OCI-LY1 (cell line): ENCODE results near the gene SCYGR7.
A peak's percentile ranks its signal among the peaks of the same experiment; 100 is the strongest.

Experiments used
- H2AFZ ChIP-seq: fragments of 200-600 bp; sonication (generic), shearing (Covaris generic); 2 replicates; pipeline ENCODE4 v1.6.0; 2014; ENCODE audit warnings: antibody characterized with exemption, mild to moderate bottlenecking, low read length
- H3F3A ChIP-seq: fragments of 200-600 bp; sonication (generic), shearing (Covaris generic); 2 replicates; pipeline ENCODE4 v1.6.0; 2014; ENCODE audit warnings: mild to moderate bottlenecking, antibody characterized with exemption, low read length, moderate library complexity; ENCODE audit not compliant: insufficient read depth
- H3K27ac ChIP-seq: fragments of 200-600 bp; sonication (generic); 2 replicates; pipeline ENCODE4 v1.5.1; 2014; ENCODE audit warnings: low read length, mixed run types, mild to moderate bottlenecking, low read depth; ENCODE audit not compliant: poor library complexity, severe bottlenecking
- H3K27me3 ChIP-seq: fragments of 200-600 bp; sonication (generic); 2 replicates; pipeline ENCODE4 v1.6.0; 2014; ENCODE audit warnings: antibody characterized with exemption, mild to moderate bottlenecking, low read length, moderate library complexity; ENCODE audit not compliant: insufficient read depth
- H3K36me3 ChIP-seq: fragments of 200-600 bp; sonication (generic); 2 replicates; pipeline ENCODE4 v1.6.1; 2014; ENCODE audit warnings: mild to moderate bottlenecking, antibody characterized with exemption, low read length, moderate library complexity, mixed read lengths; ENCODE audit not compliant: insufficient read depth
- H3K4me1 ChIP-seq: fragments of 200-600 bp; sonication (generic); 2 replicates; pipeline ENCODE4 v1.5.1; 2014; ENCODE audit warnings: mild to moderate bottlenecking, low read length, moderate library complexity; ENCODE audit not compliant: insufficient read depth, severe bottlenecking
- H3K4me2 ChIP-seq: fragments of 200-600 bp; sonication (generic), shearing (Covaris generic); 2 replicates; pipeline ENCODE4 v1.6.1; 2014; ENCODE audit warnings: low read length
- H3K4me3 ChIP-seq: fragments of 200-600 bp; sonication (generic); 2 replicates; pipeline ENCODE4 v1.5.1; 2014; ENCODE audit warnings: low read length, low read depth, mild to moderate bottlenecking, mixed read lengths; ENCODE audit not compliant: poor library complexity, severe bottlenecking
- H3K79me2 ChIP-seq: fragments of 200-600 bp; shearing (Covaris generic); 2 replicates; pipeline ENCODE4 v1.6.1; 2016; ENCODE audit warnings: mixed run types, low read length, mixed read lengths; ENCODE audit not compliant: insufficient read depth
- H3K9ac ChIP-seq: fragments of 200-600 bp; sonication (generic), shearing (Covaris generic); 2 replicates; pipeline ENCODE4 v1.6.1; 2014; ENCODE audit warnings: mild to moderate bottlenecking, low read length, mixed read lengths
- H3K9me2 ChIP-seq: fragments of 200-600 bp; sonication (generic), shearing (Covaris generic); 2 replicates; pipeline ENCODE4 v1.6.1; 2014; ENCODE audit warnings: low read depth, mild to moderate bottlenecking, low read length, mixed read lengths
- H3K9me3 ChIP-seq: fragments of 200-600 bp; shearing (Covaris generic); 2 replicates; pipeline ENCODE4 v1.6.1; 2014; ENCODE audit warnings: low read length, mixed read lengths
- H4K20me1 ChIP-seq: fragments of 200-600 bp; sonication (generic), shearing (Covaris generic); 2 replicates; pipeline ENCODE4 v1.6.0; 2016; ENCODE audit warnings: mild to moderate bottlenecking, low read length; ENCODE audit not compliant: insufficient read depth
- CTCF ChIP-seq: fragments of 200-600 bp; sonication (generic), shearing (Covaris generic); IDR thresholded peaks from 2 replicates; pipeline ENCODE4 v1.5.1; 2017; ENCODE audit warnings: mild to moderate bottlenecking, antibody characterized with exemption, low read length, moderate library complexity, mixed read lengths
- EZH2 ChIP-seq: fragments of 200-600 bp; sonication (generic), shearing (Covaris generic); IDR thresholded peaks from 2 replicates; pipeline ENCODE4 v1.8.0; 2017; ENCODE audit warnings: borderline replicate concordance, mixed run types, mild to moderate bottlenecking, antibody characterized with exemption, low read length, moderate library complexity, mixed read lengths

The SCYGR7 gene

GRCh38 chr2:227774011-227774624 is 46.0 kb downstream of the SCYGR7 start:
- no peaks in the 10 kb centered on the region for H3K79me2 ChIP-seq
- no peaks in the 10 kb centered on the region for H3K9me3 ChIP-seq
- no peak overlapping the region for H3K9ac ChIP-seq
- no peak overlapping the region for H3K4me3 ChIP-seq
- no peaks in the 10 kb centered on the region for H3F3A ChIP-seq
- no peak overlapping the region for H3K4me2 ChIP-seq
- no peak overlapping the region for H2AFZ ChIP-seq
- H3K36me3 ChIP-seq = no peaks in the 10 kb centered on the region
- H4K20me1 ChIP-seq = no peaks in the 10 kb centered on the region
- no peaks in the 10 kb centered on the region for H3K9me2 ChIP-seq
- H3K27me3 ChIP-seq = no peaks in the 10 kb centered on the region
- H3K27ac ChIP-seq = no peak overlapping the region
- no peaks in the 10 kb centered on the region for H3K4me1 ChIP-seq
- TF ChIP-seq CTCF (peak; percentile 51; the same call in 1 of the 2 replicates), EZH2 (no peak)

- H3K79me2 ChIP-seq = no peaks in the 10 kb centered on the region
- H4K20me1 ChIP-seq = no peaks in the 10 kb centered on the region
- no peak overlapping the region for H3K9ac ChIP-seq
- H2AFZ ChIP-seq = no peak overlapping the region
- no peak overlapping the region for H3K4me2 ChIP-seq
- no peaks in the 10 kb centered on the region for H3K36me3 ChIP-seq
- H3K9me3 ChIP-seq = no peaks in the 10 kb centered on the region
- TF ChIP-seq EZH2 (no peak), CTCF (no peak)
- H3K4me3 ChIP-seq = no peak overlapping the region
- no peaks in the 10 kb centered on the region for H3F3A ChIP-seq
- H3K4me1 ChIP-seq = no peaks in the 10 kb centered on the region
- no peaks in the 10 kb centered on the region for H3K27me3 ChIP-seq
- H3K27ac ChIP-seq = no peak overlapping the region
- H3K9me2 ChIP-seq = no peaks in the 10 kb centered on the region
Observed at GRCh38 chr2:227774895-227775842, 47.0 kb downstream of the SCYGR7 start.
